ENCODE measurements around the gene LRRC2. TPM values are rescaled to one million over a fixed set of nuclear protein-coding genes. Genes with fewer than 3 reads are reported as not detected.
A peak's percentile ranks its signal among the peaks of the same experiment; 100 is the strongest.

LRRC2 gene
- total and polyA plus RNA-seq, 2 donors (not counting 3 experiments of a cell fraction or from before 2014, with no cell fraction given) = 0.14 to 0.73 TPM

DNA sequence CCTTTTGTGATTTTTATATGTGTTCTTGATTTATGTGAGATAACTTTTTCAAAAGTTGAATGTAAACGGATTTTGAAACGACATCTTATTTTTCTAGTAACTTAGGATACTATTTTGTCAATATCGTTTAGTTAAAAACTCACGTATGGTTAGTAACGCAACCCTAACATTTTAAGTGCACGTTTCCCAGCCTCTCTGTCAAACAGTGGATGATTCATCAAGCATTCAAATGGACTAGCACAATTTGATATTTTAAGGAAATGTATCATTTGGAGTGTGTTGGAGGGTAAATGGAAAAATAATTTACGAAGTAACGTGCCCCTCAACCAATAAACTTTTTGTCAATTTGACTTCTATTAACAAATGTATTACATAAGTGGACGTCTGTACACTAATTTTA lies 45.0 kb downstream of the LRRC2 start:
- Histone ChIP-seq H3K27me3 (ENCODE audit: control insufficient read depth in 2 of 2, insufficient read depth in 2 of 2, low read length in 2 of 2) (no peaks in the 10 kb centered on the region), H3K9ac (replicated peaks; ENCODE audit: extremely low read depth, insufficient read depth, low read length) (peak overlapping the region; percentile 73), H3K4me1 (ENCODE audit: control insufficient read depth, extremely low read depth, insufficient read depth, low read length) (peaks cover 36% of the 10 kb centered on the region), H3K79me2 (ENCODE audit: control insufficient read depth, insufficient read depth, low read length) (no peaks in the 10 kb centered on the region), H3K4me2 (ENCODE audit: insufficient read depth, low read length) (peak overlapping the region; percentile 96), H2AFZ (ENCODE audit: low read depth, low read length) (peak overlapping the region; percentile 92), H3K4me3 (replicated peaks in 1 of 3; ENCODE audit: insufficient read depth in 1 of 3, low read depth in 1 of 3, low read length in 3 of 3) (peak overlapping the region in 2 of 3 experiments; percentile 57 to 80), H4K20me1 (replicated peaks; ENCODE audit: control insufficient read depth, extremely low read depth, insufficient read depth, low read length) (no peaks in the 10 kb centered on the region), H3K9me1 (replicated peaks; ENCODE audit: control insufficient read depth, extremely low read depth, insufficient read depth, low read length) (no peaks in the 10 kb centered on the region), H3K36me3 (ENCODE audit: control insufficient read depth in 2 of 2, extremely low read depth in 1 of 2, insufficient read depth in 2 of 2, low read length in 2 of 2) (no peaks in the 10 kb centered on the region), H3K27ac (ENCODE audit: insufficient read depth, low read depth, low read length) (peak overlapping the region; percentile 89), H3K9me3 (replicated peaks; ENCODE audit: control insufficient read depth, insufficient read depth, low read length) (no peaks in the 10 kb centered on the region)
- BruUV-seq (replicated peaks) = no TSS peak
- TF ChIP-seq JUN (IDR thresholded peaks at IDR 0.05; ENCODE audit: borderline replicate concordance, insufficient read depth, insufficient read length, low read depth) (no peak), FOS (IDR thresholded peaks at IDR 0.05; ENCODE audit: borderline replicate concordance, insufficient read depth, low read length) (peak; percentile 80), CTCF (IDR thresholded peaks at IDR 0.05; ENCODE audit: extremely low read depth in 1 of 2, insufficient read depth in 1 of 2, low read depth in 1 of 2, low read length in 2 of 2) (no peak)
- CTCF ChIA-PET = interaction anchor here (1.1 to 2.5 kb wide), 4 partner anchors 18 to 37 kb away, joined by 4 to 12 read pairs (median 7); no protein-coding TSS in a partner anchor
- DNase-seq (ENCODE audit: low read depth, low spot score) (peak; percentile 43), FAIRE-seq (peak; percentile 15)
- intact Hi-C loops (cut with micrococcal nuclease) (no loop called here), dilution Hi-C loops (cut with MboI; ENCODE audit: extremely low pct_ligation_motif_present, low sequenced_read_pairs) (no loop called here)
- POLR2A ChIA-PET = no interaction called here

- no peaks in the 10 kb centered on the region for H3K79me2 ChIP-seq (ENCODE audit: control insufficient read depth, insufficient read depth, low read length)
- intact Hi-C loops (cut with micrococcal nuclease) (no loop called here), dilution Hi-C loops (cut with MboI; ENCODE audit: extremely low pct_ligation_motif_present, low sequenced_read_pairs) (no loop called here)
- peak overlapping the region in 2 of 3 experiments; percentile 57 to 80 for H3K4me3 ChIP-seq (replicated peaks in 1 of 3; ENCODE audit: insufficient read depth in 1 of 3, low read depth in 1 of 3, low read length in 3 of 3)
- no peaks in the 10 kb centered on the region for H3K9me3 ChIP-seq (replicated peaks; ENCODE audit: control insufficient read depth, insufficient read depth, low read length)
- no peaks in the 10 kb centered on the region for H3K27me3 ChIP-seq (ENCODE audit: control insufficient read depth in 2 of 2, insufficient read depth in 2 of 2, low read length in 2 of 2)
- no peaks in the 10 kb centered on the region for H3K9me1 ChIP-seq (replicated peaks; ENCODE audit: control insufficient read depth, extremely low read depth, insufficient read depth, low read length)
- H3K4me2 ChIP-seq (ENCODE audit: insufficient read depth, low read length) = peak overlapping the region; percentile 96
- peak overlapping the region; percentile 92 for H2AFZ ChIP-seq (ENCODE audit: low read depth, low read length)
- peak overlapping the region; percentile 73 for H3K9ac ChIP-seq (replicated peaks; ENCODE audit: extremely low read depth, insufficient read depth, low read length)
- FAIRE-seq (no peak), DNase-seq (ENCODE audit: low read depth, low spot score) (no peak)
- peak overlapping the region; percentile 89 for H3K27ac ChIP-seq (ENCODE audit: insufficient read depth, low read depth, low read length)
- H3K36me3 ChIP-seq (ENCODE audit: control insufficient read depth in 2 of 2, extremely low read depth in 1 of 2, insufficient read depth in 2 of 2, low read length in 2 of 2) = no peaks in the 10 kb centered on the region
- ChIA-PET CTCF (interaction anchor here (1.1 to 2.5 kb wide), 2 partner anchors 32 to 38 kb away, joined by 4 to 12 read pairs; no protein-coding TSS in a partner anchor), POLR2A (no interaction called here)
- H3K4me1 ChIP-seq (ENCODE audit: control insufficient read depth, extremely low read depth, insufficient read depth, low read length) = peaks cover 37% of the 10 kb centered on the region
- no peak for TF ChIP-seq FOS (IDR thresholded peaks at IDR 0.05; ENCODE audit: borderline replicate concordance, insufficient read depth, low read length)
- TF ChIP-seq MYC (IDR thresholded peaks at IDR 0.05; ENCODE audit: low read depth, low read length) = no peak
- no peak for TF ChIP-seq GATA2 (IDR thresholded peaks at IDR 0.05; ENCODE audit: insufficient read depth, insufficient read length, low read depth, low read length)
- TF ChIP-seq, protein P1, sequence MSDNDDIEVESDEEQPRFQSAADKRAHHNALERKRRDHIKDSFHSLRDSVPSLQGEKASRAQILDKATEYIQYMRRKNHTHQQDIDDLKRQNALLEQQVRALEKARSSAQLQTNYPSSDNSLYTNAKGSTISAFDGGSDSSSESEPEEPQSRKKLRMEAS (IDR thresholded peaks at IDR 0.05; ENCODE audit: insufficient read depth, insufficient read length) = no peak
- peak; percentile 15 for TF ChIP-seq POLR2AphosphoS5 (IDR thresholded peaks at IDR 0.05; ENCODE audit: insufficient read depth, low read depth, low read length)
- peak; percentile 21 for TF ChIP-seq POLR2A (IDR thresholded peaks at IDR 0.05; ENCODE audit: low read depth, low read length)
- no peaks in the 10 kb centered on the region for H4K20me1 ChIP-seq (replicated peaks; ENCODE audit: control insufficient read depth, extremely low read depth, insufficient read depth, low read length)
- no TSS peak for BruUV-seq (replicated peaks)
Measured at GRCh38 chr3:46520531-46520930, 45.6 kb downstream of the LRRC2 start.
